GM20000 (cell line): ENCODE data around the gene CERS6.

Experiments used
- DNase-seq: peaks from one replicate; pipeline ENCODE4 v3.0.0; 2012; ENCODE audit warnings: low spot score
- TF ChIP-seq, protein P1 (sequence below): IDR thresholded peaks from 2 replicates; pipeline ENCODE4 v1.5.1; 2012; ENCODE audit warnings: mild to moderate bottlenecking, control low read depth; ENCODE audit errors: extremely low read depth, missing control alignments

CERS6 gene

DNA sequence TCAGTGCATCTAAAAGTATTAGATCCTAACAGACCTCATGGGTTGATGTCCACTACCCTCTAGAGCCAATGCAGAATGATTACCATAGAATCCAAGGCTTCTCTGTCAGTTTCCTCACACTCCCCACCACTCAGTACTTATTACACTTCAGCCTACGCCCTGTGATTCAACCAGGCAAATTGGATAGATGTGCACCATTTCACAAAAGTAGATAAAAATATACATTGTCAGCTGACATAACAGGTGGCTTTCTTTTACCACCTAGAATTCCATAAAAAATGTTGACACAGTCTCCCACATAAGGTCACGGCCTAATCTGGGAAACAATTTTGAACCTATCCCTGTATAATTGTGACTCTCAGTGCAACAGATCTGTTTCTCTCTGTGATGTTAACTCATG, 144.9 kb downstream of the CERS6 start:
- TF ChIP-seq, protein P1, sequence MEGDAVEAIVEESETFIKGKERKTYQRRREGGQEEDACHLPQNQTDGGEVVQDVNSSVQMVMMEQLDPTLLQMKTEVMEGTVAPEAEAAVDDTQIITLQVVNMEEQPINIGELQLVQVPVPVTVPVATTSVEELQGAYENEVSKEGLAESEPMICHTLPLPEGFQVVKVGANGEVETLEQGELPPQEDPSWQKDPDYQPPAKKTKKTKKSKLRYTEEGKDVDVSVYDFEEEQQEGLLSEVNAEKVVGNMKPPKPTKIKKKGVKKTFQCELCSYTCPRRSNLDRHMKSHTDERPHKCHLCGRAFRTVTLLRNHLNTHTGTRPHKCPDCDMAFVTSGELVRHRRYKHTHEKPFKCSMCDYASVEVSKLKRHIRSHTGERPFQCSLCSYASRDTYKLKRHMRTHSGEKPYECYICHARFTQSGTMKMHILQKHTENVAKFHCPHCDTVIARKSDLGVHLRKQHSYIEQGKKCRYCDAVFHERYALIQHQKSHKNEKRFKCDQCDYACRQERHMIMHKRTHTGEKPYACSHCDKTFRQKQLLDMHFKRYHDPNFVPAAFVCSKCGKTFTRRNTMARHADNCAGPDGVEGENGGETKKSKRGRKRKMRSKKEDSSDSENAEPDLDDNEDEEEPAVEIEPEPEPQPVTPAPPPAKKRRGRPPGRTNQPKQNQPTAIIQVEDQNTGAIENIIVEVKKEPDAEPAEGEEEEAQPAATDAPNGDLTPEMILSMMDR: no peak
- DNase-seq: no peak

DNA sequence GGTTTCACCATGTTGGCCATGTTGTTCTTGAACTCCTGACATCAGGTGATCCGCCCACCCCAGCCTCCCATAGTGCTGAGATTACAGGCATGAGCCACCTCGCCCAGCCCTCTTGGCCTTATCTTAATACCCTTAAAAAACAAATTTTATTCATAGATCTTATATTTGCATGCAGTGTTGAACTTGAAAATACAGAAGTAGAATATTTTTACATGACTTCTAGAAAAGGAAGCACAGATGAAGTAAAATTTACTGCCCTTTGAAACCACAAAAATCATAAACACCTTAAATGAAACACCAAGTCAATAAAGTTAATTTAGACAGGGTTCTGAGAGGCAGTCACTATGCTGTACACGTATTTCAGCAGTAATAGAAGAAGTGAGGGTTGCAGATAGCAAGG, 145.7 kb downstream of the CERS6 start:
- TF ChIP-seq, protein P1: no peak
- DNase-seq: no peak

DNA sequence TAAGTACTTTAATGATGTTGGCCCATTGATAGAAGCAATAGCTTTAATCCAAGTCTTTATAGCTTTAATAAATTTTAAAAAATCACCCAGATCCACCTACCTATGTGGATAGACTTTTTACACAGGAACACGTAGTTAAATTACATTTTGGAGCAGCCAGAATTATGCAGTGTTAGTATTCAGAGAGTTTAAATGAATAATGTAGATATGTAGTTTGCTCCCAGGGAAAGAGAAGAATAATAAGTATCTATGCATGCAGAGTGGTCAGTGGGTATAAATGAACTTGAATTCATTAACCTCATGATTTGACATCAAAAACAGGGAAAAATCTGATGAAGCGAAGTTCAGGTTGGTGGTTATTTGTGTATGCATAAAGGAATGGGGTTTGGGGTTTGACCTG, 146.3 kb downstream of the CERS6 start:
- TF ChIP-seq, protein P1: no peak

DNA sequence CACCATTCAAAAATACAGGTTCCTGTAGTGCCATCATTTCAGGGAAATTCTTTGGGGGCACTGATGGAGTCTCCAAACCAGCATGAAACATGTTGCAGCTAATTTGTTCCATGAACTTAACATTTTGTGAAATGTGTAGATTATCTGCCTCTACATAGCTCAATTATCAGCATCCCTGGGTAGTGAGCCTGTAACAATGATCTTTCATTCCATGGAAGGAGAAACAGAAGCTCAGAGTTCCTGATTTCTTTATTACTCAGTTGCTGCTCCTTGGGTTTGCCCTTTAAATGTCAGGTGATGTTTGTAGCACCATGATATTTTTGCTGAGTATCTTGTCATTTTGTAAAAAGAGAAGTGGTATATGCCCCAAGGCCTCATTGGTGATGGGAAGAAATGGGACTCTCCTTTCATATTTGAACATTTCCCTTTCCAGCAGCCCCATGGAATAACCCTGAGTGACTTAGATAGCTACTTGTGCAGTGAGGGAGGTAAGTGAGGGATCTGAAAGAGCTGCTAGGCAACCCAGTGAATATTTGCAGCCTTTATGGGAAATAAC, 146.9 kb downstream of the CERS6 start:
- TF ChIP-seq, protein P1: no peak
- DNase-seq: no peak

More for the DNA sequence above, 146.3 kb downstream of the CERS6 start:
- no peak for DNase-seq

DNA sequence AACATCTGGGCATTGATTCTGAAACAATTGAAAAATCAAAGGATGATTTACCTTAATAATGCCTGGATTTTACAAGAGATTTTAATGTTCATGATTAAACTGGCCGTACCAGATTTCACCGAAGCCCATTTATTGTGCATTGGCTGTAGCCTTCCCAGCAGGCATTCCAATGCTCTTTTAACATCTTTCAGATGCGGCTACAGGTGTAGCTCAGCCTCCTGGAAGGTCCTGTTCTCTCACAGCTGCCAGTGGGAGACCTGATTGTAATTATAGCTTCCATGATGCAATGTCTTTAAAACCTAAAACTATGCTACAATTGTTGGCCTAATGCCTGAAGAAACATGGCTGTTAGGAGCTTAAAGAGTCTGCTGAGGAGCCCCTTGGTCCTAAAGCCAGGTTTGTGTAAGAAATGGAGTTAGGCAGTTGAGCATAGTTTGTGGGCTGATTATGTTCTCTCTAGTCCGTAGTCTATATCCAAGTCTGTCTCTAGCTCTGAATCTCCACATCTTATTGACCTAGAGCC, 147.4 kb downstream of the CERS6 start:
- DNase-seq: no peak
- TF ChIP-seq, protein P1: no peak

DNA sequence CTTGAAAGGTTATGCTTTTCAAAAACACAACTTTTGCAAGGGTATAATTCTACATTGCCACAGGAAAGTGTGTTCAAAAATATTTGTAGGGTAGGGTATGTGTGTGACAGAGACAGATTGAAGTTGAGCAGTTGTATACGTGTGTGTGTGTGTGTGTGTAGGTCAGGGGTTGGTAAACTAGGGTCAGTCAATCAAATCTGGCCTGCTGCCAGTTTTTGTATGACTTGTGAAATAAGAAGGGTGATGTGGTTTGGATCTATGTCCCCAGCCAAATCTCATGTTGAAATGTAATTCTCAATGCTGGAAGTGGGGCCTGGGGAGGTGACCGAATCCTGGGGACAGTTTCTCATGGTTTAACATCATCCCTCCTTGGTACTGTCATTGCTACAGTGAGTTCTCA, 148.2 kb downstream of the CERS6 start:
- DNase-seq: no peak
- TF ChIP-seq, protein P1: no peak

DNA sequence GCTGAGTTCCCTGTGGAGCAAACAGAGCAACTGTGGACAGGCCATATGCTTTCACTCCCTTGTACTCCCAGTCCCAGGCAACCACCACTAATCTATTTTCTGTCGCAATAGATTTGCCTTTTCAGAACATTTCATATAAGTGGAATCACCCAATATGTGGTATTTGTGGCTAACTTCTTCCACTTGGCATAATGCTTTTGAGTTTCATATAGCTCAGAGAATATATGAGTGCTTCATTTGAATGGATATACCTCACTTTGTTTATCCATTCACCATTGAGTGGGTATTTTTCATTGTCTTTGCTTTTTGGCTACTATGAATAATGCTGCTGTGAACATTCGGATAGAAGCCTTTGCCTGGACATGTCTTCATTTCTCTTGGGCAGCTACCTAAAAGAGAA, 151.9 kb downstream of the CERS6 start:
- DNase-seq: no peak
- TF ChIP-seq, protein P1: no peak
